ENCODE data around the gene FMO5. TPM values are rescaled to one million over a fixed set of nuclear protein-coding genes. Genes with fewer than 3 reads are reported as not detected.
"Not testable (repeated sequence)": the region's sequence is repeated elsewhere in the genome, so short reads cannot be mapped to it uniquely, and the experiment has no call there.

Gene FMO5
- total RNA-seq, 1 donor from 2014 or later = 2.5 TPM

DNA sequence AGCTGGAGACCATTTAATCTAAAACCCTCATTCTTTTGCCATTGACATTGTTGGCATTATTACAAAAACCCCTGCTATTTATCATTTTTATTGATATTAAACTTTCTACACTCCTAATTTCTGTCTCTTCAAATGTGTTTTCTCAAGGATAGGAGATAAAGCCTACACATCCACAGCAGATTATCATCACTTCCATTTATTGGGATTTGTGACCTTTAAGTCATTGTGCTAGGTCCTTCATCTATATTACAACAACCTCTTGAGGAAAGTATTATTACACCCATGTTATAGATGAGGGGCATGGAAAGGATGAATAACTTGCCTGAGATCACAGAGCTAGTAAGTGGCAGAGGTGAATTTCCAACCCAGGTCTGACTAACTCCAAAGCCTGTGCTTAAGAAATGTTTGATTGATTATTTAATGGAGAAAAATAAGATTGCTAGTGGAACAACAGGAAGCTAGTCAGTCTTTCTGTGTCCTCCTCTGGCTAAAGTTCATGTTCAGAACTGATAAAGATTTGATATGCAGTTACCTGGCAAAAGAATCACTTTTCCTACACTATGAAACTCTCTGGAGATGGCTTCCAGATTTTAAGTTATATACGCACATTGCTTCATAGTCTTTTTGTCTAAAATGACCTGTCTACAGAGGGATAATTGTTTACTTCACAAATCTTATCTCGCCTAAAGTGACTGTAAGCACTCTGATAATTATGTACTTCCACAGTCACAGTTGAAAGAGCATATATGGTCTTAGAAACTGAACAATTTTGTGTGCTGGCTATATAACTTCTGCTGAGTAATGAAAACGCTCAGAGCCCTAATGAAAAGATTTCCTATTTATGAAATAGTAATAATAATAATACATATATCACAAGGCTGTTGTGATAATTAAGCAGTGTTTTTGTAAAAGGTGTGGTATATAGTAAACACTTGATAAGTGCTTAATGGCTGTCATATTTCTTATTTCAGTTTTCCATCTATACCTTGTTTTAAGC is 15.0 kb downstream of the FMO5 start:
- DNase-seq (ENCODE audit: low spot score) = no peak

DNA sequence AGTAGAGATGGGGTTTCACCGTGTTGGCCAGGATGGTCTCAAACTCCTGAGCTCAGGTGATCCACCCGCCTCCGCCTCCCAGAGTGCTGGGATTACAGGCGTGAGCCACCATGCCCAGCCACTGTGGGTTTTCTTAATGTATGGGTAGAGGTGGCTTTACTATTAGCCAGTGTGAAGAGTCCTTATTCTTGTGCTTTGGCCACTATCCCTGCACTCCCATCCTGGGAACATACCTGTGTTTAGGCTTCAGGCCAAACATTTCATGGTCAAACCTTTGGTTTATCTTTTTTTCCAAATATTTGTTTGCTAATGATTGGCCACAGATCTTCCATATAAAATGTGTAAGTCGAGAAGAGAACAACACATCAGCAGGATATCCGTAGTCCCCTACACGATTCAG is 16.5 kb downstream of the FMO5 start:
- no peak for DNase-seq (ENCODE audit: low spot score)

DNA sequence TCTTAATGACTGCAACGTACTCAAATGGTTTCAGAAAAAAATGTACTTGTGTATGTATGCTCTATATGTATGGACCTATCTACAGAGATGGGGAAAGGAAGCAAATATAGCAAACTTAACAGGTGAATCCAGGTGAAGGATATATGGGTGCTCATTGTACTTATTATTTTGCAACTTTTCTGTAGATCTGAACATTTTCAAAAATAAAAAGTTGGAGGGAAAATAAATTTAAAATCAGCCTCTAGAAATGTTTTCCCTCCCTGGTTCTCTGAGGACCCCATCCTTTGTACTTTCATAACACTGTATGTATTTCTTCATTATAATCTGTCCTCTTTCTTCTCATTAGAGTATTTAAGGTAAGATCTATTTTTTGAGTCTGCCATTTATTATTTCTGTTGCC is 17.9 kb downstream of the FMO5 start:
- DNase-seq (ENCODE audit: low spot score) = no peak

DNA sequence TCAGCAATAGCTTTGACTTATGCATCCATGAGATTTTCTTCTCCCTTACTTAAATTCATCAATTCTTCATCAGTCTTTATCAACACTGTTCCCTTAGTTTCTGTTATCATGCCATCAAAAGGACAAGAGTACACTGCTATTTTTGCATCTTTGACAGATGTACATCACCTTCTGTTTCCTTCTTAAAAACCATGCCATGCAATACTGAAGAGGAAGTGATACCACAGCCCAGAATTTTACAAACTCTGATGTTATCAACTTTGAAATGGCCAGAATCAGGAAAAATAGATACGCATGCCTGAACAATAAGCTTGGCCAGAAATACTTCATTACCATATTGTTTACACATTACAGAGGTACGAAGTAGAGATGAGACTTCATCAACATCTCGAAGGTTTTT is 21.1 kb downstream of the FMO5 start:
- DNase-seq (ENCODE audit: low spot score) = no peak

DNA sequence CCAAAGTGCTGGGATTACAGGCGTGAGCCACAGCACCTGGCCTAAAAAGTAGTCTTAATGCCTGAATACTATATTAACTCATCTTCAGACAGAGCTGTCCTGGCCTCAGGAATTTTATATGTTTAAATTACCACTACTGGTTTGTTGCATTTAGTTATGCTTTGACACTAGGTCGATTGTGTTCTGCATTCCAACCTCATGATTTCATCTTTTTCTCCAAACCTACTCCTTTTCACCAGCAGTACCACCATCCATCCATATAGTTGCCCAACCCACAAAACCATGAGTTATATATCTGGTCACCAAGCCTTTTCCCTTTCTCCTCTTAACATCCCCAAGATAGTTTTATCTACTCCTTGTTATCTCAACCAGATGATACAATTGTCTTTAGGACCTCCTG is 22.6 kb downstream of the FMO5 start:
- no peak for DNase-seq (ENCODE audit: low spot score)

DNA sequence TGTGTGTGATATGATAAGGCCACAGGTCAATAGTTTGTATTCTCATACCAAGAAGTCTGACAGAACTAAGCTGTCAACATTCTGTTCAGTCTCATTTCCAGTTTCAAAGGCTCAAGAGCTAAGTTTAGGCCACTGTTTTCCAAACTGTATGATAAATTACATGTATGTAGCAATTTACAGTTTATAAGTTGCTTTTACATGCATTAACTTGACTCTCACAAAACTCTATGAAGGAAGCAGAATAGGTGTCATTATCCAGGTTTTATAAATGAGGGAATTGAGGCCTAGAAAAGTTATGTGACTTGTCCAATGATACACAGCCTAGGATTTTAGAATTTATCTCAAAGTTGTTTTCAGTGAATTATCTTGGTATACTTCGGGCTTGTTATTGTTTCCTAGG is 23.4 kb downstream of the FMO5 start:
- DNase-seq (ENCODE audit: low spot score) = no peak

DNA sequence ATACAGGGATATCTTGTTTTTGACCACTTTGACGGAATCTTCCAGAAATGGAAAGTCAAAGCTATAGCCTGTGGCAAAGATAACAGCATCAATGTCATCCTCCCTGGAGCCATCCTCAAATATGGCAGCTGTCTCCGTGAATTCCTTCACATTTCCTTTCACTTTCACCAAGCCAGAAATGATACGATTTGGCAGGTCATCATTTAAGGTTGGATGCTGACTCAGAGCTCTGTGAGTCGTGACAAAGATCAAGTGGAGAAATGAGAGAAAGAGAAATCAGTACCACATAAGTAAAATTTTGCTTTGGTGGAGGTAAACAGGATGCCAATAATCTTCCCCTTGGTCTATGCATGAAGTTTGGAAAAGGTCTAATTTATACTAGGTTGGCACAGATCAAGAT is 23.9 kb downstream of the FMO5 start:
- no peak for DNase-seq (ENCODE audit: low spot score)

DNA sequence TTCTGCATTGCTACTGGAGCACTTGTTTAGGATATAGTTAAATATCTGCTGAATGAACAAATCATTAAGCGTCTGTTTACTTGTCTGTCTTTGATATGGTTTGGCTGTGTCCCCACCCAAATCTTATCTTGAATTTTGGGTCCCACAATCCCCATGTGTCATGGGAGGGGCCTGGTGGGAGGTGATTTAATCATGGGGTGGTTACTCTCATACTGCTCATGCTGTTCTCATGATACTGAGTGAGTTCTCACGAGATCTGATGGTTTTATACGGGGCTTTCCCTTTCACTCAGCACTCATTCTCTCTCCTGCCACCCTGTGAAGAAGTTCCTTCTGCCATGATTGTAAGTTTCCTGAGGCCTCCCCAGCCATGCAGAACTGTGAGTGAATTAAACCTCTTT is 27.8 kb downstream of the FMO5 start:
- DNase-seq (ENCODE audit: low spot score) = not testable (repeated sequence)

DNA sequence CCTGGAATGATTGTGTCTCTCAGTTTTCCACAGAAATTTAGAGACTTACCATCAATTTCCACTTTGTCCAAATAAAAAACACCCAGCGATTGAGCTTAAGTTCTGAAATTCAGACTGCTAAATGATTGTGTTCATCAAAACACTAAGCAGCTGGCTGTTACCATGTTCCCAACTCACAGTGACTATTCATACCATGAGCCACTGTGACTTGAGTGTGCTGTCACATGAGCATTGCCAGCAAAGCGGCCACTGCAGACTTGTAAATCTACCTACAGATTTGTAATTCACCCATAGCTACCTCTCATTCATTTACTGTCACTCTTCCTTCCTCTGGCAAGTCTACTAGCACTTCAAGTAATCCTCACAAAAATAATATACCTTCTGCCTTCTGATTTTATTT is 35.6 kb downstream of the FMO5 start:
- DNase-seq (ENCODE audit: low spot score) = no peak

DNA sequence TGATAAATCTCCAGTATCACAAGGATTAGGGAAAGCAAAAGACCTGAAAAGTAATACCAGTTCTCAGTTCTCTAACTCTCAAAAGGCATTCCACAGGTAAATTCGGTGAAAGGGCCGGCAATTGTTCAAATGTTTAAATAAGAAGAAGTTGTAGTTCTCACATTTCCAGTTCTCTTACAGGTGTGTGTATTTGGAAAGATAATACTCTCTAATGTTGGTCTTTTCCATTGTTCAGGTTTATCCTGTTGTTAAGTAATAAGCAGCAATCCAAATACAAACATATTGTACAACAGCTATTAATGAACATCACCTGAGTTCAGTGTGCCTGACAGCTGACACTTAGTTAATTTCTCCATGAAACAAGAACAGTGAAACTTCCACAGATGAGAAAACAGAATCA is 39.7 kb downstream of the FMO5 start:
- DNase-seq (ENCODE audit: low spot score) = no peak

DNA sequence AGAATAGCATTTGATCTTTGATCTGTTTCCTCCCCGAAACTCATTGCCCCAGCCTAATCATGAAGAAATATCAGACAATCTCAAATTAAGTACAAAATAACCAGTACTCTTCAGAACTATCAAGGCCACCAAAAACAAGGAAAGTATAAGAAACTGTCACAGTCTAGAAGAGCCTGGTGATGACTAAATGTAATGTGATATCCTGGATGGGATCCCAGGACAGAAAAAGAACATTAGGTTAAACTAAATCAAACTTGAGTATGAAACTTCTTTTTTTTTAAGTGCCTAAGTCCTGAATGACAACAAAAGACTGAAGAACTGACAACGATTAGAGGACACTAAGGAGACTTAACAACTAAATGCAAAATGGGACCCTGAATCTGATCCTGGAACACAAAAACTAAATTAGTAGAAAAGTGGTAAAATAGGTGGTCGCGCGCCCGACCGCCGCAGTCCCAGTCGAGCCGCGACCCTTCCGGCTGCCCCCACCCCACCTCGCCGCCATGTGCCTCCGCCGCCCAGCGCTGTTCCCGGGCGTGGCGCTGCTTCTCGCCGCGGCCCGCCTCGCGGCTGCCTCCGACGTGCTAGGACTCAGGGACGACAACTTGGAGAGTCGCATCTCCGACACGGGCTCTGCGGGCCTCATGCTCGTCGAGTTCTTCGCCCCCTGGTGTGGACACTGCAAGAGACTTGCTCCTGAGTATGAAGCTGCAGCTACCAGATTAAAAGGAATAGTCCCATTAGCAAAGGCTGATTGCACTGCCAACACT is 47.3 kb downstream of the FMO5 start:
- no peak for DNase-seq (ENCODE audit: low spot score)

DNA sequence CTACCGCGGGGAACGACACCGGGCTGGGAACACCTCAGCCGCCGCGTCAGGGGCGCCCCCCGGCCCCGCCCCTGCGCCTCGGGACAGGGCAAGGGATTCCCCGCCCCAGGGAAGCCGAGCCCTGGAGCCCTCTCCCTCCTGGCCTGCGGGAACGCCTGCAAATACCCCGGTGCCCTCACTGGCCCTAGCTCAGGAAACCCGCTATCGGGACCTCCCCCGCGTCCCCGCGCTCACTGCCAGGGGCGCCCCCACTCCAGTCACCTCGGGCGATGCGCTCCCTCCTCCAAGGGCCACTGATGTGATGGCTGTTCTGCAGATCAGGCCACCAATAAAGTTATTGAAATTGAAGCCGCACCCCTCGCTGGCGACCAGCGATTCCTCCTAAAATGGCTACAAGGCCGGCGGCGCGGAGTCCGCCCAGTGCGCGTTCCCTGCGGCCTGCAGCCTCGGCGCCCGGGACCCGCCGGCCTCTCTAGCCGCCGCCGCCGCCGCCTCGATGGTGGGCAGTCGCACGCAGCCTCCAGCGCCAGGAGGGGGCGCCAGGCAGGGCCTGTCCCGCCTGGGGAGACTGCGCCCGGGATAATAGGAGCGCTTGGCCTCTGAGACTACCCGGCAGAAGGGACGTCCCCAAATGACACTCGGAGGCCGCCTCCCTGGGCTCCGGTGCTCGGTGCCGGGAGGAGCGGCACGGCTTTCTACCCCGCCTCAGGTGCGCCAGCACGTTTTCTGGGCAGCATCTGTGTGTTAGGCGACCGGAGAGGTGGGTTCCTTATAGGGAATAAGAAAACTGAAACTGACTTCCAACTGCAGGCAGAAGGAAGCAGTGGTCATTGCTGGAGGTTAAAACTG is 52.7 kb downstream of the FMO5 start, which contains the start of gene PRKAB2:
Gene PRKAB2 (minus strand): TSS at position 303 of the 849 bp plus-strand sequence. CDS start 326 bp downstream, outside the sequence.
- DNase-seq (ENCODE audit: low spot score) = peak; percentile 98

DNA sequence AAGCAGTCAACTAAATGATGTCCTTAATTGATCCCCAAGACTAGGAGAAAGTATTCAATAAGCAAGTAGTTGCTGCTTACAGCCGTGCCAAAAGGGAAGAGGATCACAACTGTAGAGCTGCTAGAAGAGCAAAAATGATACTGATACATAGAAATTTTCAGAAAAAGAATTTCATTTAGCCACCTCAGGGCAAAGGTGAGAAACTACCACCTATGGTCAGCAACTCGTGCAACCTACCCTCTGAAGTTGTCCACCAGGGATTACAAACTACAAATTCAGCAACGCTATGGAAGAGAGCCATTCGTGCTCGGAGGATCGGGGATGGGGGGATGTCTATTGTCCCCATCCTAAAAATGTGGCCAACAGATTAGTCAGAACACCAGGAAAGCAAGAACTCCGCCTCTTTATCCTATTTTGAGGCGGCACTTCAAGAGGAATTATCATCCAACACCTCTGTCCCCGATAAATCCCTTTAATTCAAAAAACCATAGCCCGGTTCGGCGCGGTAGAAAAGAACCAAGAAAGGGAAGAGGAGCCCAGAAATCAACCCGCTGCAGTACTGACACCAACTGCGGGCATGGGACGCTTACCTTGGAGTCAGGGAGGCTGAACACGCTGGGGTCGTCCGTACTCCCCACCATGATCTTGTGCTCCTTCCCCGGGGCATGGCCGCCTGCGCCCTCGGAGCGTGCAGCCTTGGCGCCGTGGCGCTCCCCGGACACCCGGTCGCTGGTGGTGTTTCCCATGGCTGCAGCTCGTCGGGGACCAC is 53.6 kb downstream of the FMO5 start:
- no peak for DNase-seq (ENCODE audit: low spot score)

DNA sequence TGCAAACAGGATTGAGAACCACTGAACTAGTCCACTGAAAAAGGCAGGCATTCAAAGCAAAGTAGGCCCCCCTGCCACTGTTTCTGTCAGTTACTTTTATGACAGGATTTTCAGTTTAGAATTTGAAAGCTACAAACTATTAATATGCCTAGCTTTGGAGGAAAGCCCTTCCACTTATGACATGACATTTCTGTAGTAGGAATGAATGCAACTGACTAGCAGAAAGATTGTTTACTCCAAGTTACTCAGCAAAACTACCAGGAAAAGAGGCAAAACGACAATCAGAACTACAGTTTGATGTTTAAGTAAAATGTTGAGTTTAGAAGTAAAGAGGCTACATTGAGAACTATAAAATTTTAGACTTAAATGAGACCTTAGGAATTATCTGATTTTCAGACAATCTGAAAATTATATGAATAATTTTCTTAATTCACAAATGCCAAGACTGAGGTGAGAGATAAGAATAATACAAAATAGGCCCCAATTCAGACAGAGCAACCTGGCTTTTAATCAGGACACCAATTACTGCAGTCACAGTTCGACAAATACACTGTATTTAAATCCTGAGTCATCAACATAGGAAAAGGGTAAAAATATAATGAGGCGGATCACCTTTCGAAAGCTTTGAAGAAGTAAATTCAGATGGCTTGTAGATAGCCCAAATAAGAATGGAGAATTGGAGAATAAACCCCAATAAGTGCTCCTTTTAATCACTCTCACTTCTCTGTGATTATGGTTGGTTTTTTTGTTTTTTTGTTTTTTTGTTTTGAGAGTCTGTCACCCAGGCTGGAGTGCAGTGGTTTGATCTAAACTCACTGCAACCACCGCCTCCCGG is 55.1 kb downstream of the FMO5 start:
- DNase-seq (ENCODE audit: low spot score) = no peak

DNA sequence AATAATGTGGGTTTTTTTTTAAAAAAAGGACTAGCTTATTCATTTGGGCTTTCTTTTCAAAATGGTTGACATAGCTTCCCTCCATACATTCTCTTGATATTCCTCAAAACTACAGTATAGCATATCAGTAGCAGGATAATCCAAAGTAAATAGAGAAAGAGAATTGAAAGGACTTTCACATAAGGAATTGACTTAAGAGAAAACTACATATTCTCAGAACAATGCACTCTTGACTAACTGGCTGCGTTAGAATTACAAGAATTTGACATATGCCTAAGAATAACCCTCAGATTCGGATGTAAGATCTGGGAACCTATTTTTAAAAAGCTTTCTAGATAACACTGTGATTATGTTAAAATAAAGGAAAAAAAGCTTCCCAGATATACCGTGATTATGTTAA is 56.0 kb downstream of the FMO5 start:
- no peak for DNase-seq (ENCODE audit: low spot score)

DNA sequence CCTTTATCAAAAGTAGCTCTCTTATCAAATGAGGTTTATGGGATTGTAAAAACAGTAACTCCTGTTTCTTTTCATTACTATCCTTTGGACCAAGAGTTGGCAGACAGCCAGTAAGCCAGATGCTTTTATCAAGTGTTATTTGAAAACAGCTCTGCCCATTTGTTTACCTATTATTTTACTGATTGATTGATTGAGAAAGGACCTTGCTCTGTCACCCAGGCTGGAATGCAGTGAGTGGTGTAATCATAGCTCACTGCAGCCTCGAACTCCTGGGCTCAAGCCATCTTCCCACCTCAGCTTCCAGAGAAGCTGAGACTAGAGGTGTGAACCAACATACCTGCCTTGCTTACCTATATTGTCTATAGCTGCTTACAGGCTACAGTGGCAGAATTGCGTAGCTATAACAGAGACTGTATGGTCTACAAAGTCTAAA is 56.5 kb downstream of the FMO5 start:
- DNase-seq (ENCODE audit: low spot score) = no peak

DNA sequence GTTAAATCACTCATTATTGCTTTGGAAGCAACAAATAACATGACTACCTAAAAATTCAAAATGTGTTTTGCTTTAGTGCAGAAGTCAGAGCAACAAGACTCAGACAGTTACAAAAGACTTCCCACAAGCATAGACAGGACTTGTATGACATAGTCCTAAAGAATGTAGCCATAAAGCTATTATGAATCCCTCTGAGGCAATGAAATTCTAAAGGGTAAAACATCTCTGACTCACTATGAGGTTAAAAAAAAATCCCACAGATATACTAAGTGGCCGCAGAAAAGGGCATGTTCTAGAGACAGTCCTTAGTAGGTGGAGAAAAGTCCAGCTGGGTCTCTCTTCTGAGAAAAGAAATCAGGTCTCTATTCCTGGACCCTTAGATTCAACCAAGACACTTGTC is 57.8 kb downstream of the FMO5 start:
- DNase-seq (ENCODE audit: low spot score) = no peak

DNA sequence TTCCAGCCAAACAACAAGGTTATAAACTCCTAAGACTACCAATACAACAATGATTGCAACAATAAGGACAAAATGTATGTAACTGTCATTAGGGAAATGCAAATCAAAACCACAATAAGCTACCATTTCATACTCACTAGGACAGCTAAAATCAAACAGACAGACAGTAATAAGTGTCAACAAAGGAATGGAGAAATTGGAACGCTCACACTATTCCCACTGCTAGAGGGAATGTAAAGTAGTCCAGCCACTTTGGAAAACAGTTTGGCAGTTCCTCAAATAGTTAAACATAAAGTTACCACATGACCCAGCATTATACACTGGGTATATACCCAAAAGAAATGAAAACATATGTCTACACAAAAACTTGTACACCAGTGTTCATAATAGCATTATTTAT is 62.1 kb downstream of the FMO5 start:
- DNase-seq (ENCODE audit: low spot score) = no peak

DNA sequence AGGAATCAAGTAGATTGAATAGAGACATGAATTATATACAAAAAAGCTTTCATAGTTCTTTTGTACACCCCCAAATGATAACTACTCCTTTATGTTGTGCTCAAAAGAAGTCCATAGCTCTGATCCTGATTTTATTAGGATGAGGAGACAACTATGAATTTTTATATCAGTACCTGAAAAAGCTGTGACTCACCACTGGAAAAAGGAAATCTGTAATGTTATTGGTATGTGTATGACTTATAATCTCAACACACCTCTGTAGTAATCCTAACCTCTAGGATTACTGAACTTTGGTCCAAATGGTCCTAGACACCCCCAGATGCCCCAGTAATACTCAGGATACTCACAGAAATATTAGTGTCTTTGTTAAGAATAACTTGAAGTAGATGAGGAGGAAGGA is 63.0 kb downstream of the FMO5 start:
- DNase-seq (ENCODE audit: low spot score) = no peak

DNA sequence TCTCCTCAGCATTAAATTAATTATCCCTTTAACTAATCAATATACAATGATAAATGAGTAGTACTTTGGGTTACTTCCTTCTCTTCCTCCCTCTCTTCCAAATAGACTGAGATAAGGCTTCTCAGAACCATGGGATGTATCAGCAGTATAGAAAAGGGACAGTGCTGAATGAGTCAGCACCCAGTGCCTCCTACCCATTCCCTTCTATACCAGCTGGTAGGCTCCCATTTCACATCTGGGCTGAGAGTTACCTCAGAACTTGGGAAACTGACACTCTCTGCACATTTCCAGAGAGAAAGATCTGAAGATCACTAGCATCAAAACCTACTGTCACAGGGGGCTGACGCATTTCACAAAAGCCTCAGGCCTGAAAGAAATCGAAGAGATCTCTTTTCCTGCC is 68.0 kb downstream of the FMO5 start:
- DNase-seq (ENCODE audit: low spot score) = not testable (repeated sequence)
